NOMO-1 treated with dmso at 0.1 percent for 144 hours (cell line): ENCODE results near the gene TAS2R50.
"Not testable (repeated sequence)": the region's sequence is repeated elsewhere in the genome, so short reads cannot be mapped to it uniquely, and the experiment has no call there.

Experiments used
- DNase-seq: peaks from one replicate; lab custom pipeline; 2025; ENCODE audit not compliant: unreplicated experiment; lab: John Stamatoyannopoulos, UW

Gene TAS2R50, protein sequence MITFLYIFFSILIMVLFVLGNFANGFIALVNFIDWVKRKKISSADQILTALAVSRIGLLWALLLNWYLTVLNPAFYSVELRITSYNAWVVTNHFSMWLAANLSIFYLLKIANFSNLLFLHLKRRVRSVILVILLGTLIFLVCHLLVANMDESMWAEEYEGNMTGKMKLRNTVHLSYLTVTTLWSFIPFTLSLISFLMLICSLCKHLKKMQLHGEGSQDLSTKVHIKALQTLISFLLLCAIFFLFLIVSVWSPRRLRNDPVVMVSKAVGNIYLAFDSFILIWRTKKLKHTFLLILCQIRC

GRCh38 chr12:10986812-10987211 lies at the start of gene TAS2R50:
Gene TAS2R50 (minus strand): TSS chr12:10986912. CDS start chr12:10986860, 52 bp downstream.
- DNase-seq, result no peak

DNA sequence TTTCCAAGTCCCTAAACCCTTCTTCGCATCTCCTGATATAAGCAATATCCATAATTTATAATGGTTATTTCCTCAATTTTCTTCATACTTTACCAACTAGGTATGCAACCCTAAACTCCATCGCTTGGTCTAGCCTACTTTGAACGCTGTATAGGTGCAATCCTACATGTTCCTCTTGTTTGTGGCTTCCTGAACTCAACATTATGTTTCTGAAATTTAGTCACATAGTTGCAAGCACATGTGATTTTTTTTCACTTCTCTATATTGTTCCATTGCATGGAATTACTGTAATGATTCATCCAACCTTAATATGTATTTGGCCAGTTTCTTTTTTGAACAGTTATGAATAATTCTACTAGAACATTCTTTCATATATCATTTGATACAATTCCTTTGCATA lies 47.2 kb upstream of the TAS2R50 start:
- DNase-seq, result not testable (repeated sequence)

DNA sequence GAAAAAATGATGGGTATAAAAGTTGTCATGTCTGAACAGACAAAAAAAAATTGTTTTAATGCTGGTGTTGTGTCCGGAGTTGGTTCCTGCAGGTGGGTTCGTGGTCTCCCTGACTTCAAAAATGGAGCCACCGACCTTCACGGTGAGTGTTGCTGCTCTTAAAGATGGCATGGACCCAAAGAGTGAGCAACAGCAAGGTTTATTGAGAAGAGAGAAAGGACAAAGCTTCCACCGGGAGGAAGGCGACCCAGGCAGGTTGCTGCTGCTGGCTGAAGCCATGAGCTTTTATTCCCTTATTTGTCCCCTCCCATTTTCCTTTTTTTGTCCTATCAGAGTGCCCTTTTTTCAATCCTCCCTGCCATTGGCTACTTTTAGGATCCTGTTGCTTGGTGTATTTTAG lies 44.6 kb upstream of the TAS2R50 start, which contains the start of gene TAS2R31:
Gene TAS2R31, minus strand, starts transcription at position 101 of the 400 bp plus-strand sequence. Its CDS starts 72 bp downstream, at position 29.
- no peak for DNase-seq

DNA sequence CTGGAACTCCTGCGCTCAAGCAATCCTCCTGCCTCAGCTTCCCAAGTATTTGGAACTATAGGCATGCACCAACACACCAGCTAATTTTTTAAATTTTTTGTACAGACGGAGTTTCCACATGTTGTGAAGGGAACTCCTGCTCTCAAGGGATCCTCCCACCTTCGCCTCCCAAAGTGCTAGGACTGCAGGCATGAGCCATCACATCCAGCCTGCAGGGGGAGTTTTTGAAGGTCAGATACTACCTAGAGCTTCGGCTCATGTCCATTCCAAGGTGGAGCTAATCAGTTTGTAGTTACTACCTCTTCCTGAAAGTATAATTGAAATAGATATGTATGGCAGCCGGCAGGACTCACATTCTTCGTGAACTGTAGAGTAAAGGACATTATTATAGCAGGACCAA lies 39.4 kb upstream of the TAS2R50 start:
- no peak for DNase-seq

DNA sequence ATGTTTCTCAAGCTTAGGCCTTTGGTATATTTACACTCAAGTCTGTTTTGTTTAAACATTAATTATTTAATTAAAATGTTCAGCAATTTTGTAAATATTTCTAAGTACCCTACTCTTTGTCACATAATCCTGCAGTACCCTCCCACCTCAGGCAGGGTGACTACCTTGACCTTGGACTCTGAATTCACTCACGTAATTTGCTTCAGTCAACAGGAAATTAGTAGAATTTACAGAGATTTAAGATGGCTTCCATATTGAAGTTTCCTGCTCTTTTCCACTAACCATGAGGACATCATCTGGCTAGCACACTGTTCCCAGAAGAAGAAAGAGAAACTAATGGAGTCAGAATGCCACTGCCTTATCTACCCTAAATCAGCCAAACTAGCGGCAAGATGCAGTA lies 36.7 kb upstream of the TAS2R50 start:
- no peak for DNase-seq

DNA sequence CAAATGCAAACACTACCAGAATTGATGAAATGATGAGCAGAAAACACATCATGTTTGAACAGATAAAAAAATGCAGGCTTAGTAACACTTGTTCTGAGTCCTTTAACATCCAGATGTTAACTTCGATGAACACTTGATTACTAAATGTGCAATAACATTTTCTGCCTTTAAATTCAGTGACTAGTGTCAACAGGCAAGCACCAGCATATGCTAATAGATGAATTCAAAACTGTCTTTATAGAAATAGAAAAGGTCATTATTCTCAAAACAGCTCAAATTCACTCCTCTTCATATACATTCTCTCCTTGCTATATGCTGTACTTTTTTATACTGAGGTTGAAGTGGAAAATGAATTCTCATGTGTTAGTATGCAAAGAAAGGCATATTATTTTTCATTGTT lies 35.8 kb upstream of the TAS2R50 start, which contains the start of gene TAS2R19:
Gene TAS2R19, minus strand, starts transcription at position 101 of the 400 bp plus-strand sequence. Its CDS starts 49 bp downstream, at position 52.
- no peak for DNase-seq

- DNase-seq, result no peak
Measured at GRCh38 chr12:11016937-11017336, 30.2 kb upstream of the TAS2R50 start.

DNA sequence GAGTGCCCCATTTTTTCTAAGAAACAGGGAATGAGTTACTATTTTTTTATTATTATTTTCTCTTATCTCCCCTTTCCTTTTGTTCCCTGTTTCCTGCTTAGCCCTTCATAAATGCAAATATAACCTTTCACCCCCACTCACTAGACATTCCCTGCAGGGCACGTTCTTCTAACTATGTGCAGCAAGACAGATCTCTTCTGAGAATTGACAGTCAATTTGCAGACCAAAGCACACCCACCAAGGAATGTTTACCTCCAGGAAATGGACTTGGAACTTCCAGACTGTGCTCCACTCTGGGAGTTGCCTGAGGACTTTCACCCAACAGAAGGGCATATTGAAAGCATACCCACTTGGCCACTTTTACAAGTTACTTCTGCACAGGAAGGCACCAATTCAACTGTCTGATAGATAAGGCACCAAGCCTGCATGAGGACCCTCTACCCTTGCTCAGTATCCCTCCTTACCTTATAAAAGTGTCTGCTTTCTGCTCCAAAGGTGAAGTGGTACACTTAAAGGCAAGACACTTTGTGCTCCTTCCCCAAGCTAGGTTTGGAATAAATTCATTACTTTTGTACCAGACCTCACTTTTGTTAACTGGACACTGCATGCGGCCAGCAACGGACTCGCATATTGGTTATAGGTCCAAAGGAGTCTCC lies 29.2 kb upstream of the TAS2R50 start:
- no peak for DNase-seq

- DNase-seq, result no peak
Measured at GRCh38 chr12:11014234-11014633, 27.5 kb upstream of the TAS2R50 start.

- no peak for DNase-seq
Measured at GRCh38 chr12:11007608-11008007, 20.9 kb upstream of the TAS2R50 start.

DNA sequence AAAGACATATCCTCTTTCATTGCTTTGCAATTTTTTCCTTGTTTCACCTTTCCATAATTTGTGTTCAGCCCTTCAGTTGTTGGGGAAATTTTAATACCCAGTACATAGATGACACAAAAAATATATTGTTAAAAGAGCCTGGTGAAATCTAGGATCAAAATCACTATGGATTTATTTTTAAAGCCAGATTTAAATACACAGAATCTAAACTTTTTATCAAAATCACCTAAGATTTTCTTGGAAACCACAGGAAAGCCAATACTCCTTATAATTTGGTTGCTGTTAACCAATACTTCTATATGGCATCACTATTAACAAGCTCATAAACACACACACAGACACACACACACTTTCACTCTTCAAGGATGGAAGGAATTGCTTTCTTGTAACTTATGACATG lies 11.5 kb upstream of the TAS2R50 start, which contains the start of gene TAS2R20:
Gene TAS2R20, minus strand, starts transcription at position 101 of the 400 bp plus-strand sequence. CDS start 429 bp downstream, outside the sequence.
- no peak for DNase-seq

- DNase-seq, result no peak
Measured at GRCh38 chr12:10994307-10994706, 7.6 kb upstream of the TAS2R50 start.

DNA sequence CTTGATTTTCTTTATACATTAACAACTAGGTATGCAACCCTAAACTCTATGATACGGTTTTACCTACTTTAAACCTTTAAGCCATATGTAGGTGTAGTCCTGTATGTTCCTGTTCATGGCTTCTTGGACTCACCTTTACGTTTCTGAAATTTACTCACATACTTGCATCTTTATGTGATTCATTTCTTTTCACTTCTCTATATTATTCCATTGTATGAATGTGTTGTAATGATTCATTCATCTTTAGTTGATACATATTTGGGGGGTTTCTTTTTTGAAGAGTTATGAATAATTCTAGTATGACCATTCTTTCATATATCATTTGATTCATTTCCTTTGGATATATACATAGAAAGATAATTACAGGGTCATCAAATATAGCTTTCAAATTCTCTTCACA lies 2.4 kb upstream of the TAS2R50 start:
- DNase-seq, result no peak

DNA sequence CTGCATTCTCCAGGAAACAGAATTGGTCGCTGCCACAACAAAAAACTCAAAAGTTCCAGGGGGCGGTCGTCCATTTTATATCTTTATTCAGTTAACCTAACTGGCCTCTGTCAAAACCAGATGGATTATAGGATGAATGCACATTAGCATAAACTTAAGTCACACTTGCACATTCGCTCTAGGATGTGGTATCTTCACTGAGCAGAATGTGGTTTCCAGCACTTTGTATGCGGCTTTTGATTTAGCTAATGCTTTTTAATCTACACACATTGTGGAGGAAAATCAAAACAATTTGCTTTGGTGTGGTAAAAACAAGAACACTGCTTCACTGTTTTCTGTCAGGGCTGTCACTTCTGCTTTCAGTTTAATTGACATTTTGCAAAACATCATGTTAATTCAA lies 4.5 kb downstream of the TAS2R50 start:
- no peak for DNase-seq

DNA sequence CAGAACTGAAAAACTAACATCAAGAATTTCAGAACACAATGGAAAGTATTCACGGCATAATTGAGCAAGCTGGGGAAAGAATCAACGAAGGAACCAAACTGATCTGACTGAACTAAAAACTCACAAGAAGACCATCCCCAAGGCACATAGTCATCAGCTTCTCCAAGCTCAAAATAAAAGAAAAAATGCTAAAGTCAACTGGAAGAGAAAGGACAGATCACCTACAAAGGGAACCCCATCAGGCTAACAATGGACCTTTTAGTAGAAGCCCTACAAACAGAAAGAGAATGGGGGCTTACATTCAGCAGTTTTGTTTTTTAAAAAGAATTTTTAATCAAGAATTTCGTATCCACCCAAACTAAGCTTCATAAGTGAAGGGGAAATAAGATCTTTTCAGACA lies 11.7 kb downstream of the TAS2R50 start:
- no peak for DNase-seq

DNA sequence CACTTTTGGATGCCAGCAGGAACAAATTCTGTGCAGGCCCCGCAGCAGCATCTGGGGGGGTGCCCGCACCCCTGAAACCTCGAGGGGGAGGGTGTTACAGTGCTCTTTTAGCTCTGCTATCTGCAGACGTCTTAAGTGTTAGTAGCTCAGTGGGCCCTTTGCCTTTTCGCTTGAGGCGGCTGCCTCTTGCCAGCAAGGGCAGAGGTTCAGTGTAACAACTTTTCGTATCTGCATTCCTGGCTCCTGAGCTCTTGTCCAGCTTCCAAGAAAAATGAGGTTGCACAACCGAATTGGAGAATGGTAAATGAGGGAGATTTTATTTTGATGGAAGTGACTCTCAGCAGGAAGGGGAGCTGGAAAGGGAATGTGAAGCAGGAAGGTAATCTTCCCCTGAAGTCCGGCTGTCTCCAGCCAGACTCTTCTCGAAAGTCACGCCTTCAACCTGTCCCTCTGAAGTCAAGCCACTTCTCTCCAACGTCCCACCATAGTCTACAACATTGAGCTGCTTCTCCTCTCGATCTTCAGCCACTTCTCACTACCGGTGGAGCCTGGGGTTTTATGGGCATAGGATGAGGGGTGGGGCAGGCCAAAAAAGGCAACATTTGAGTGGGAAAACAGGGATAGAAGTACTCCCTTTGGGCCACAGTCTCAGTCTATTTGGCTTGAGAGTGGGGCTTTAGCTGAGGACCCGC lies 17.8 kb downstream of the TAS2R50 start:
- no peak for DNase-seq

- DNase-seq, result no peak
Measured at GRCh38 chr12:10967409-10967808, 19.3 kb downstream of the TAS2R50 start.

DNA sequence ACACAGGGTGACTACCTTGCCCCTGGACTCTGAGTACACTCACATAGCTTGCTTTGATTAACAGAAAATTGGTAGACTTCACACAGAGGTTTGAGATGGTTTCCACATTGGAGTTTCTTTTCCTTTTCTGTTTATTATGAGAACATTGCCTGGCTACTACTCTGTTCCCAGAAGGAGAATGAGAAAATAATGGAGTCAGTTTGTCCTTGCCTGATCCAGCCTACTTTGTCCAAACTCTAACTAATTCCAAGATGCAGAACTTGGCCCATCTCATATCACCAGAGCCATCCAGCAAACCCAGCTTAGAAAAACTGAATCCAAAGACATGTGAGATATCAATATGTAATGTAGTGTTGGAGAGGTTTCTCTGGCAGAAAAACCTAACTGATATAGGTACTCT lies 20.4 kb downstream of the TAS2R50 start:
- DNase-seq, result no peak

DNA sequence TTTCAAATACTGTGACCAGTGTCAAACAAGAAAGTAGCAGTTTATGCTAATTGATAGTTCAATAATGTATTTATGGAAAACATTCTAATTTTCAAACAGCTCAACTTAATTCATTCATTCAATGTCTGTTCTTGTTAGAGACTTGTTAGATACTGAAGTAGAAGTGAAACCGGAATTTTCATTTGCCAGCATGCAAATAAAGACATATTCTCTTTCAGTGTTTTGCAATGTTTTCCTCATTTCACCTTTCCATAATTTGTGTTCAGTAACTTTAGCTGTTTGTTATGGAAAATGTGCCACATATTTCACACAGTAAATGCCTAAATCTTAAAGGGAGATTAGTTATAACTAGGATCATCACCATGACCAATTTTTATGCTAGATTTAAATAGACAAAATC lies 21.2 kb downstream of the TAS2R50 start:
- no peak for DNase-seq

GRCh38 chr12:10960211-10960610 lies 26.5 kb downstream of the TAS2R50 start:
- no peak for DNase-seq

- DNase-seq, result no peak
Measured at GRCh38 chr12:10959804-10960203, 26.9 kb downstream of the TAS2R50 start.

GRCh38 chr12:10957741-10958140 lies 29.0 kb downstream of the TAS2R50 start:
- DNase-seq, result no peak
